Endothelial cell of umbilical vein (primary cell): Measurements from ENCODE around the gene LDLRAD4.

Source experiments
- JUN ChIP-seq: IDR thresholded peaks from 2 replicates; pipeline ENCODE4 v1.6.1; 2011; ENCODE audit warnings: borderline replicate concordance, low read depth; ENCODE audit not compliant: insufficient read length, insufficient read depth
- TF ChIP-seq, protein P1 (sequence below): IDR thresholded peaks from 2 replicates; pipeline ENCODE4 v1.6.1; 2011; ENCODE audit not compliant: insufficient read depth, insufficient read length

- TF ChIP-seq, protein P1, sequence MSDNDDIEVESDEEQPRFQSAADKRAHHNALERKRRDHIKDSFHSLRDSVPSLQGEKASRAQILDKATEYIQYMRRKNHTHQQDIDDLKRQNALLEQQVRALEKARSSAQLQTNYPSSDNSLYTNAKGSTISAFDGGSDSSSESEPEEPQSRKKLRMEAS: no peak
- no peak for TF ChIP-seq JUN
These were observed 24.8 kb downstream of the LDLRAD4 start for GRCh38 chr18:13243363-13243762.
